Smooth muscle cell (in vitro differentiated cells): ENCODE data around the gene ADGRB3. TPM values are rescaled to one million over a fixed set of nuclear protein-coding genes. Genes with fewer than 3 reads are reported as not detected.

Source experiments
- DNase-seq: peaks from one replicate; lab custom pipeline; 2025; ENCODE audit not compliant: unreplicated experiment; lab: John Stamatoyannopoulos, UW
- H2AFZ ChIP-seq: fragments of 200-600 bp; sonication (generic); 2 replicates; pipeline ENCODE4 v1.6.0; 2016; ENCODE audit warnings: antibody characterized with exemption, low read depth, mild to moderate bottlenecking
- H3F3A ChIP-seq: fragments of 200-600 bp; sonication (generic); 2 replicates; pipeline ENCODE4 v1.6.0; 2017; ENCODE audit warnings: antibody characterized with exemption, low read depth
- H3K27ac ChIP-seq: fragments of 200-600 bp; sonication (generic); 2 replicates; pipeline ENCODE4 v1.5.1; 2016; ENCODE audit warnings: low read depth, mild to moderate bottlenecking
- H3K27me3 ChIP-seq: fragments of 200-600 bp; sonication (generic); 2 replicates; pipeline ENCODE4 v1.6.1; 2016; ENCODE audit warnings: low read depth, mild to moderate bottlenecking
- H3K36me3 ChIP-seq: fragments of 200-600 bp; sonication (generic); 2 replicates; pipeline ENCODE4 v1.5.1; 2016; ENCODE audit warnings: low read depth
- H3K4me1 ChIP-seq: fragments of 200-600 bp; sonication (generic); 2 replicates; pipeline ENCODE4 v1.5.1; 2016; ENCODE audit warnings: low read depth
- H3K4me2 ChIP-seq: fragments of 200-600 bp; sonication (generic); 2 replicates; pipeline ENCODE4 v1.6.0; 2016; ENCODE audit warnings: mild to moderate bottlenecking
- H3K4me3 ChIP-seq: fragments of 200-600 bp; sonication (generic); 2 replicates; pipeline ENCODE4 v1.5.1; 2016; ENCODE audit warnings: mild to moderate bottlenecking
- H3K79me2 ChIP-seq: fragments of 200-600 bp; sonication (generic); 2 replicates; pipeline ENCODE4 v1.6.0; 2016; ENCODE audit warnings: low read depth, mild to moderate bottlenecking
- H3K9ac ChIP-seq: fragments of 200-600 bp; sonication (generic); 2 replicates; pipeline ENCODE4 v1.6.0; 2016; ENCODE audit warnings: low read depth
- H3K9me3 ChIP-seq: fragments of 200-600 bp; sonication (generic); replicated peaks from 2 replicates; pipeline ENCODE4 v1.5.1; 2016; ENCODE audit warnings: low read depth
- H4K20me1 ChIP-seq: fragments of 200-600 bp; sonication (generic); 2 replicates; pipeline ENCODE4 v1.6.0; 2016; ENCODE audit warnings: low read depth
- CTCF ChIP-seq: fragments of 200-600 bp; sonication (generic); IDR thresholded peaks from 2 replicates; pipeline ENCODE4 v1.5.1; 2017; ENCODE audit warnings: borderline replicate concordance, mild to moderate bottlenecking, antibody characterized with exemption; ENCODE audit not compliant: insufficient read depth, poor library complexity, severe bottlenecking
- WGBS: methylation state at CpG from one replicate; pipeline ENCODE4 v1.1.7; 2016; ENCODE audit warnings: low lambda C conversion rate; 5-methylcytosine and 5-hydroxymethylcytosine counted together
- polyA plus RNA-seq: library from polyadenylated mRNA; unstranded; fragments of >200 nt; fragmentation: Nextera tagmentation; extraction: Ambion mirVana; gene quantifications from 2 replicates; pipeline ENCODE4 v1.2.1, GENCODE V29; 2016
- total RNA-seq: library from RNA; depleted of rRNA; stranded (reverse); fragments of >200 nt; gene quantifications from 2 replicates; pipeline ENCODE4 v1.2.3, GENCODE V29; 2014

The ADGRB3 gene
- total and polyA plus RNA-seq, 2 experiments from 2014 or later: 0.34 to 0.63 TPM

GRCh38 chr6:69128411-69128810 is 493.3 kb downstream of the ADGRB3 start:
- Histone ChIP-seq H3K36me3 (no peaks in the 10 kb centered on the region), H3K27me3 (no peaks in the 10 kb centered on the region), H3K9ac (no peak overlapping the region), H3K4me2 (no peak overlapping the region), H3K27ac (no peak overlapping the region), H4K20me1 (no peaks in the 10 kb centered on the region), H3K79me2 (no peaks in the 10 kb centered on the region), H3K4me3 (no peak overlapping the region), H3F3A (no peaks in the 10 kb centered on the region), H3K9me3 (peaks cover 2% of the 10 kb centered on the region), H2AFZ (no peak overlapping the region), H3K4me1 (no peaks in the 10 kb centered on the region)
- 60% methylated on average over 2 of the region's 2 CpGs for WGBS
- no peak for DNase-seq
- no peak for TF ChIP-seq CTCF

GRCh38 chr6:69129046-69129445 is 494.0 kb downstream of the ADGRB3 start:
- TF ChIP-seq CTCF: no peak
- DNase-seq: no peak
- Histone ChIP-seq H2AFZ (no peak overlapping the region), H3K27ac (no peak overlapping the region), H3K36me3 (no peaks in the 10 kb centered on the region), H3K4me3 (no peak overlapping the region), H4K20me1 (no peaks in the 10 kb centered on the region), H3K9me3 (peaks cover 2% of the 10 kb centered on the region), H3K9ac (no peak overlapping the region), H3K4me2 (no peak overlapping the region), H3K79me2 (no peaks in the 10 kb centered on the region), H3K4me1 (no peaks in the 10 kb centered on the region), H3K27me3 (no peaks in the 10 kb centered on the region), H3F3A (no peaks in the 10 kb centered on the region)
- WGBS: 80% methylated on average over 1 of the region's 1 CpG

DNA sequence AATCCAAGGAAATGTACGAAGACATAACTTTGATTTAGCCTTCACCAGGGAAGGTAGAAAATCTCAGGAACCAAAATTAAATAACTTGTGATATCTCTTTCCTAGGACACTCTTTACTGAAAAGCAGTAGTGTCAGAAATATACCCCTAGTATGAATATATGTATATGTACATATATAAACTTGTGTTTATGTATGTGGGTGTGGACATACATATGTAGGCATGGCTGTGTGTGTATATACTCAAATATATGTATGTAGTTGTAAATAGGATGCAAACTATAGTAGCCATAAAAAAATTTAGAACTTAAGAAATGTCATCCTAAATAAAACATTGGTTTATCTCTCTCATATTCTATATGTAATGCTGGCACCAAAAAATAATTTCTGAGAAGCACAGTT is 500.8 kb downstream of the ADGRB3 start:
- H3K9me3 ChIP-seq: peaks cover 2% of the 10 kb centered on the region
- 89% methylated on average over 1 of the region's 1 CpG for WGBS
- H3K79me2 ChIP-seq: no peaks in the 10 kb centered on the region
- H3K27ac ChIP-seq: no peak overlapping the region
- H3K4me3 ChIP-seq: no peak overlapping the region
- TF ChIP-seq CTCF: no peak
- H3K4me2 ChIP-seq: no peak overlapping the region
- no peaks in the 10 kb centered on the region for H4K20me1 ChIP-seq
- H3K36me3 ChIP-seq: no peaks in the 10 kb centered on the region
- H3K27me3 ChIP-seq: no peaks in the 10 kb centered on the region
- DNase-seq: no peak
- no peaks in the 10 kb centered on the region for H3K4me1 ChIP-seq
- no peaks in the 10 kb centered on the region for H3F3A ChIP-seq
- H3K9ac ChIP-seq: no peak overlapping the region
- H2AFZ ChIP-seq: no peak overlapping the region

- no peaks in the 10 kb centered on the region for H3F3A ChIP-seq
- TF ChIP-seq CTCF: no peak
- no peak for DNase-seq
- no peak overlapping the region for H3K4me2 ChIP-seq
- H3K27ac ChIP-seq: no peak overlapping the region
- no peaks in the 10 kb centered on the region for H3K79me2 ChIP-seq
- no peaks in the 10 kb centered on the region for H3K27me3 ChIP-seq
- no peaks in the 10 kb centered on the region for H3K4me1 ChIP-seq
- no peak overlapping the region for H3K9ac ChIP-seq
- no peaks in the 10 kb centered on the region for H4K20me1 ChIP-seq
- no peaks in the 10 kb centered on the region for H3K36me3 ChIP-seq
- H2AFZ ChIP-seq: no peak overlapping the region
- no peaks in the 10 kb centered on the region for H3K9me3 ChIP-seq
- H3K4me3 ChIP-seq: no peak overlapping the region
These were observed 503.1 kb downstream of the ADGRB3 start for GRCh38 chr6:69138148-69138547.
